ENCODE data around the gene CSNK1G2.

CSNK1G2 gene

DNA sequence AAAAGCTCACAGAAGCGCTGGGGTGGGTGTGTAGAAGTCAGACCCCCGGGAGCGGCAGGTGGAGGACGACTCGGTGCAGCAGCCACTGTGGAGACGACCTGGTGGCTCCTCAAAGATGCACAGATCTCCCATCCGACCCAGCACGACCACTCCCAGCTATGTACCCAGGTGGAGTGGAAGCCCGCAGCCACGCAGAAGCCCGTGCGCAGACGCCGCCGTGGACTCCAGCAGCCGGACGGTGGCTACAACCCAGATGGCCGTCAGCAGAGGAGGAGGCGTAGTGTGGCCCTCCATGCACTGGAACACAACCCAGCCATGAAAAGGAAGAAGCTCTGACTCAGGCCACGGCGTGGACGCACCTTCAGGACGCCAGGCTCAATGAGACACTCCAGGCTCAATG lies 21.7 kb downstream of the CSNK1G2 start:
- DNase-seq (ENCODE audit: low read depth) = no peak
- no peak for TF ChIP-seq CTCF (conservative IDR thresholded peaks at IDR 0.05; ENCODE audit: low read depth, low read length)
- no peak overlapping the region for H3K4me3 ChIP-seq (ENCODE audit: low read length)

DNA sequence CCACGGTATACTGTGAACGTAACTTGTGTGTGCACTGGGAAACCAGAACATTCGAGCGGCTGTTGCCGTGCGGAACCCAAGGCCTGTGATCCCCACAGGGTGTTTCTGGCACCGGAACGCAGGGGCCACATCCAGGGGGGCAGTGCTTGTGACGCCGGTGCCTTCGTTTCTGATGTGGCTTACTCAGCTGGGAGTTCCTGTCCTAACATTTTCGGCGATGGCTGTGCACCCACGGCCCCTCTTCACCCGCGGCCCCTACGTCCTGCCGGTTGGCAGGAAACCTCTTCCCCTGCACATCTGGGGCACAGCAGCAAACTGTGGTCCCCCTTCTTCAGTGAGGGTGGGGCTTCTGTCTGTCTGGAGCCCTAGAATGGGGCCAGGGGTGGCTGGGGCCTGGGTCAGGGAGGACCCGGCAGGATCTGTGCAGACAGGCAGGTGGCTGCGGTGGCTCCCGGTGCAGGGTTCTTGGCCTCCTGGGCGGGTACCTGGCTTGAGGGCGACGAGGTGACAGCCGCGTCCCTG lies 26.2 kb downstream of the CSNK1G2 start:
- no peak for DNase-seq (ENCODE audit: low read depth)
- no peak for TF ChIP-seq CTCF (conservative IDR thresholded peaks at IDR 0.05; ENCODE audit: low read depth, low read length)
- no peak overlapping the region for H3K4me3 ChIP-seq (ENCODE audit: low read length)

- TF ChIP-seq CTCF (conservative IDR thresholded peaks at IDR 0.05; ENCODE audit: low read depth, low read length) = no peak
- no peak for DNase-seq (ENCODE audit: low read depth)
- H3K4me3 ChIP-seq (ENCODE audit: low read length) = no peak overlapping the region
These were observed 27.6 kb downstream of the CSNK1G2 start for GRCh38 chr19:1968279-1969175.

DNA sequence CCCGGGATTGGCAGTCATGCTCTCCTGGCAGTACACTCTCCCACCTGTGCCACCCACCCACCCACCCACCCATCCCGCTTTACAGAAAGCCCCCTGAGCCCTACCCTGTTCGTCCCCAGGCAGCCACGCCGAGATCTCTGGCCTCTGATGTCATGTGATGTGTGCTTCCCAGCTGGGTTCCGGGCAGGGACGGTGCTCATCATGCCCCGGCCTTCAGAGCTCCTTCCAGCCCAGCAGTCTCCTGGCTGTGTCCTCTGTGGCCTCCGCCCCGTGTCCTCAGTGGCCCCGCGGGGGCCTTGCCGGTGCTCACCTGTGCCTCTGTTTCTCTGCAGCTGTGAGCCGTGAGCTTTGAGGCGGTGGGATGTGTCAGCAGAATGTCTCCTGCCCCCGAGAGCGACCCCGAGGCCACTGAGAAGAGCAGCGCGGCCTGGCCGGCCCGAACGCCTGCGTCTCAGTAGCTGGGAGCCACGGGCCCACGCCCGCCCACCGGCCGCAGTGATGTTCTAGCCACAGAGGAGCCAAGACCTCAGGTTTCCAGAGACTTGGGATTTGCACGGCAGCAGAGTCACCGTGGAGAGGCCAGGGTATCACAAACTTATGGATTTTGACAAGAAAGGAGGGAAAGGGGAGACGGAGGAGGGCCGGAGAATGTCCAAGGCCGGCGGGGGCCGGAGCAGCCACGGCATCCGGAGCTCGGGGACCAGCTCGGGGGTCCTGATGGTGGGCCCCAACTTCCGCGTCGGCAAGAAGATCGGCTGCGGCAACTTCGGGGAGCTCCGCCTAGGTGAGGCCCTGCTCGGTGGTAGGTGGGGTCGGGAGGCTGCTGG lies 28.4 kb downstream of the CSNK1G2 start:
- no peak for DNase-seq (ENCODE audit: low read depth)
- TF ChIP-seq CTCF (conservative IDR thresholded peaks at IDR 0.05; ENCODE audit: low read depth, low read length) = no peak
- no peak overlapping the region for H3K4me3 ChIP-seq (ENCODE audit: low read length)

DNA sequence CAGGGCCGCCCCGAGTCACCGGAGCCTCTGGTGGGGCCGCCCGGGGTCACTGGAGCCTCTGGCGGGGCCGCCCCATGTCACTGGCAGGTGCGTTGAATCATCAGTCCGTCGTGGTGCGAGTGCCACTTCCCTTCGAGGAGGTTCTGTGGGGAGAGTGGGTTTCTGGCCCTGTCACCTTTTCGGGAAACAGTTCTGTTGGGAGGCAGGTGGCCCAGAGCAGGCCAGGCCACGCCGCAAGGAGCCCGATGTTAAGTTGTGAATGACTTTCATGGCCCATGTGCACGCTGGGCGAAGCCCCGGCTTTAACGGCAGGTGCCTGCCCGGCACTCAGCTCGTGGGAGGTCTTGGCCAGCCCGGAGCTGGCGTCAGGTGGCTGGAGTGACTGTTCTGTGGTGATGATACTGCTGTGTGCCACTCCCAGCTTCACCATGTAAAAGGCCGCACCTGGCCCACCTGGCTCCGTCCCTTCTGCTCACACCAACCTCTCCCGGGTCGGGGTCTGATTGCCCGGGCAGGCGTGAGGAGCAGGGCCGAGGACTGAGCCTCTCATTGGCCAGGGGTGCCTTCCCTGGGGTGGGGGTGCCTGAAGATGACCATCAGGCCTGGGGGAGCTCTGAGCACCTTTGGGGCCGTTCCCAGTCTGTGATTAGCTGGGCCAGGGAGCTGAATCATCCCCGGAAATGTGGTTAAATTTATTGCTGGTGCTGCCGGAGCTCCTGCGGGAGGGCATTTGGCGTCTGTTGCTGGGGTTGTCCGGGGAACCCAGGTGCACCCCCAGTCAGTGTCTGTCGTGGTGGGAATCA lies 29.2 kb downstream of the CSNK1G2 start:
- DNase-seq (ENCODE audit: low read depth) = no peak
- no peak for TF ChIP-seq CTCF (conservative IDR thresholded peaks at IDR 0.05; ENCODE audit: low read depth, low read length)
- H3K4me3 ChIP-seq (ENCODE audit: low read length) = no peak overlapping the region

GRCh38 chr19:1970806-1971502 lies 30.0 kb downstream of the CSNK1G2 start:
- no peak for DNase-seq (ENCODE audit: low read depth)
- TF ChIP-seq CTCF (conservative IDR thresholded peaks at IDR 0.05; ENCODE audit: low read depth, low read length) = no peak

More at GRCh38 chr19:1970806-1971502, 30.0 kb downstream of the CSNK1G2 start:
- no peak overlapping the region for H3K4me3 ChIP-seq (ENCODE audit: low read length)

All from retinal pigment epithelial cell (primary cell).